Body of pancreas (tissue), 4 donors: ENCODE data around the gene PGAM2.

Experiments used
- CTCF ChIP-seq, 7 experiments: fragments of 450-650 bp in 4 of 7; fragments of 200-600 bp in 3 of 7; sonication (generic) in 3 of 7; IDR thresholded peaks; one replicate each; pipeline ENCODE4 v1.5.1; 2016 to 2019; ENCODE audit warnings: antibody characterized with exemption in 7 of 7
- POLR2A ChIP-seq, 3 donors: fragments of 450-650 bp; IDR thresholded peaks; one replicate each; pipeline ENCODE4 v1.6.1; 2016; ENCODE audit warnings: antibody characterized with exemption in 3 of 3, mild to moderate bottlenecking in 2 of 3

GRCh38 chr7:44065431-44066110, at the start of gene PGAM2:
- TF ChIP-seq CTCF (IDR thresholded peaks at IDR 0.05) (no peak), POLR2A (IDR thresholded peaks at IDR 0.05) (peak in 1 of 3 donors; percentile 5)
